DND-41 (cell line): ENCODE measurements around the gene HADH.

Source experiments
- ATAC-seq: fragments of 200-7000 bp; cut with Tn5 transposase; 3 replicates; pipeline ENCODE4 v1.9.1; 2021; ENCODE audit warnings: low read depth; ENCODE audit not compliant: insufficient read depth
- DNase-seq: peaks from one replicate; pipeline ENCODE4 v3.0.0-alpha.2; 2020
- H2AFZ ChIP-seq: 2 replicates; pipeline ENCODE4 v1.6.0; 2012; ENCODE audit warnings: low read depth, low read length
- H3K27ac ChIP-seq: 2 replicates; pipeline ENCODE4 v1.5.1; 2012; ENCODE audit warnings: low read length, inconsistent platforms
- H3K27me3 ChIP-seq: fragments of 200-600 bp; sonication (generic); 2 replicates; pipeline ENCODE4 v1.6.0; 2012; ENCODE audit warnings: low read length, mild to moderate bottlenecking, inconsistent platforms; ENCODE audit not compliant: insufficient read depth, poor library complexity
- H3K36me3 ChIP-seq: 2 replicates; pipeline ENCODE4 v1.5.1; 2012; ENCODE audit warnings: low read length, inconsistent platforms; ENCODE audit not compliant: insufficient read depth
- H3K4me1 ChIP-seq: 2 replicates; pipeline ENCODE4 v1.5.1; 2012; ENCODE audit warnings: mild to moderate bottlenecking, low read length; ENCODE audit not compliant: insufficient read depth
- H3K4me2 ChIP-seq: 2 replicates; pipeline ENCODE4 v1.6.0; 2012; ENCODE audit warnings: mild to moderate bottlenecking, moderate library complexity, low read length, inconsistent platforms; ENCODE audit not compliant: insufficient read depth
- H3K4me3 ChIP-seq, 2 experiments: fragments of 200-600 bp in 1 of 2; shearing (Covaris generic) in 1 of 2; 2 replicates each; pipeline ENCODE4 v1.5.1; 2012 to 2016; ENCODE audit warnings: inconsistent platforms in 2 of 2, low read length in 2 of 2, mild to moderate bottlenecking in 2 of 2, low read depth in 1 of 2, moderate library complexity in 1 of 2
- H3K79me2 ChIP-seq: 2 replicates; pipeline ENCODE4 v1.6.0; 2012; ENCODE audit warnings: low read length, inconsistent platforms; ENCODE audit not compliant: insufficient read depth
- H3K9ac ChIP-seq: 2 replicates; pipeline ENCODE4 v1.6.0; 2012; ENCODE audit warnings: low read depth, mild to moderate bottlenecking, inconsistent platforms, low read length, moderate library complexity
- H3K9me3 ChIP-seq: 2 replicates; pipeline ENCODE4 v1.5.1; 2012; ENCODE audit warnings: low read length, moderate library complexity, mild to moderate bottlenecking, inconsistent platforms; ENCODE audit not compliant: insufficient read depth, severe bottlenecking
- H4K20me1 ChIP-seq: 2 replicates; pipeline ENCODE4 v1.6.0; 2012; ENCODE audit warnings: low read length; ENCODE audit not compliant: insufficient read depth
- EZH2 ChIP-seq: IDR thresholded peaks from 3 replicates; pipeline ENCODE4 v1.6.1; 2012; ENCODE audit warnings: borderline replicate concordance, low read depth, mild to moderate bottlenecking, moderate library complexity, low read length, inconsistent platforms; ENCODE audit not compliant: severe bottlenecking
- TF ChIP-seq, protein P1 (sequence below): IDR thresholded peaks from 2 replicates; pipeline ENCODE4 v1.5.1; 2012; ENCODE audit warnings: borderline replicate concordance, low read length, moderate library complexity, mild to moderate bottlenecking; ENCODE audit not compliant: poor library complexity, severe bottlenecking; ENCODE audit errors: extremely low read depth

The HADH gene

GRCh38 chr4:107987916-107988762 lies 1.6 kb upstream of the HADH start:
- Histone ChIP-seq H2AFZ (no peak overlapping the region), H3K27ac (no peak overlapping the region), H3K9ac (0 out of 2 replicates have a peak overlapping the region, but pooled peaks have one; percentile 97), H3K27me3 (no peaks in the 10 kb centered on the region), H3K4me1 (peaks cover 38% of the 10 kb centered on the region), H3K4me2 (peak overlapping the region; percentile 96; the same call in 1 of the 2 replicates), H3K36me3 (no peaks in the 10 kb centered on the region), H3K79me2 (peaks cover 41% of the 10 kb centered on the region), H3K4me3 (no peak overlapping the region), H4K20me1 (peaks cover 18% of the 10 kb centered on the region; the same call in 1 of the 2 replicates), H3K9me3 (no peaks in the 10 kb centered on the region)
- ATAC-seq (no peak), DNase-seq (no peak)
- TF ChIP-seq, protein P1, sequence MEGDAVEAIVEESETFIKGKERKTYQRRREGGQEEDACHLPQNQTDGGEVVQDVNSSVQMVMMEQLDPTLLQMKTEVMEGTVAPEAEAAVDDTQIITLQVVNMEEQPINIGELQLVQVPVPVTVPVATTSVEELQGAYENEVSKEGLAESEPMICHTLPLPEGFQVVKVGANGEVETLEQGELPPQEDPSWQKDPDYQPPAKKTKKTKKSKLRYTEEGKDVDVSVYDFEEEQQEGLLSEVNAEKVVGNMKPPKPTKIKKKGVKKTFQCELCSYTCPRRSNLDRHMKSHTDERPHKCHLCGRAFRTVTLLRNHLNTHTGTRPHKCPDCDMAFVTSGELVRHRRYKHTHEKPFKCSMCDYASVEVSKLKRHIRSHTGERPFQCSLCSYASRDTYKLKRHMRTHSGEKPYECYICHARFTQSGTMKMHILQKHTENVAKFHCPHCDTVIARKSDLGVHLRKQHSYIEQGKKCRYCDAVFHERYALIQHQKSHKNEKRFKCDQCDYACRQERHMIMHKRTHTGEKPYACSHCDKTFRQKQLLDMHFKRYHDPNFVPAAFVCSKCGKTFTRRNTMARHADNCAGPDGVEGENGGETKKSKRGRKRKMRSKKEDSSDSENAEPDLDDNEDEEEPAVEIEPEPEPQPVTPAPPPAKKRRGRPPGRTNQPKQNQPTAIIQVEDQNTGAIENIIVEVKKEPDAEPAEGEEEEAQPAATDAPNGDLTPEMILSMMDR: no peak
- TF ChIP-seq EZH2: no peak

DNA sequence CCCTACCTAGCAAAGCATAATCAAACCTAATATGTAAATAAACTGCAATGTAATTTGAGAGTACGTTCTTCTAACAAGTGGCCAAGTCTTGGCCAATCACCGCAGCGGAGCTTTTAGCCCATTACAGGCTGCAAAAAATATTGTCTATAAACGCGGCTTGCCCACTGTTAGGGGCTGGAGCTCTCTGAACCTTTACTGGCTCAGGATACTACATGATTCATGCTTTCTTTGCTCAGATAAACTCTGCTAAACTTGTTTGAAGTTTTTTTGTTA lies 990 bp upstream of the HADH start:
- H3K4me3 ChIP-seq: peak overlapping the region in 1 of 2 experiments; percentile 96; a peak in 1 of 4 replicates
- peaks cover 46% of the 10 kb centered on the region for H3K79me2 ChIP-seq
- H3K27me3 ChIP-seq: no peaks in the 10 kb centered on the region
- peak overlapping the region; percentile 96 for H2AFZ ChIP-seq
- H3K9me3 ChIP-seq: no peaks in the 10 kb centered on the region
- no peak for DNase-seq
- H4K20me1 ChIP-seq: peaks cover 21% of the 10 kb centered on the region; the same call in 1 of the 2 replicates
- H3K36me3 ChIP-seq: no peaks in the 10 kb centered on the region
- no peak for ATAC-seq
- TF ChIP-seq, protein P1: no peak
- no peak for TF ChIP-seq EZH2
- H3K27ac ChIP-seq: no peak overlapping the region
- peak overlapping the region; percentile 96 for H3K4me2 ChIP-seq
- H3K4me1 ChIP-seq: peaks cover 43% of the 10 kb centered on the region
- 0 out of 2 replicates have a peak overlapping the region, but pooled peaks have one; percentile 97 for H3K9ac ChIP-seq

DNA sequence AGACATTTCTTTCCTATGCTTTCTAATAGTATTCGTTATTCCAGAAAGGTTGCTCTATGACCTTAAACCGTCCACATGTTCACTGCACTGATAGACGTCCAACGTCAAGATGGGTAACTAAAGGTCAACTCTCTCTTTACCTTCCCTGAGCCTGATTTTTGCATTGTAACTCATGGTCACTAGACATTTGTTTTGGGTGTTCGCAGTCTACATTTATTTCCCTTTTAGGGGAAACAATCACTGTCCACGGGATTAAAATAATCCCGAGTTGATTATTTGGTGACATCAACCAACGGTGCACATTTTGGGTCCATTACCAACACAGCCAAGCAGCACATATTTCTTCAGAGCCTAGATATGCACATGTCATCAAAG lies 540 bp upstream of the HADH start:
- ATAC-seq: no peak; the same call in 2 of the 3 replicates
- Histone ChIP-seq H3K4me2 (peak overlapping the region; percentile 96), H3K4me1 (peaks cover 48% of the 10 kb centered on the region), H3K79me2 (peaks cover 51% of the 10 kb centered on the region), H3K27ac (peak overlapping the region; percentile 83), H2AFZ (peak overlapping the region; percentile 96), H3K4me3 (peak overlapping the region; percentile 68 to 96), H3K9me3 (no peaks in the 10 kb centered on the region), H4K20me1 (peaks cover 25% of the 10 kb centered on the region; the same call in 1 of the 2 replicates), H3K27me3 (no peaks in the 10 kb centered on the region), H3K36me3 (no peaks in the 10 kb centered on the region), H3K9ac (peak overlapping the region; percentile 97)
- TF ChIP-seq, protein P1: no peak
- TF ChIP-seq EZH2: no peak
- no peak for DNase-seq
